IMR-90 (cell line): ENCODE measurements around the gene ARL13A. TPM values are rescaled to one million over a fixed set of nuclear protein-coding genes. Genes with fewer than 3 reads are reported as not detected.

Experiments
- ATAC-seq: fragments of 200-7000 bp; cut with Tn5 transposase; 2 replicates; pipeline ENCODE4 v1.9.1; 2020; ENCODE audit warnings: low read depth, mild to moderate bottlenecking, moderate library complexity
- BruUV-seq: library from RNA; stranded (reverse); fragments of 400-500 nt; replicated peaks from 2 replicates; lab custom pipeline; 2021; lab: Mats Ljungman, UMichigan
- CTCF ChIA-PET: fragments of 300-600 bp; formaldehyde crosslinking; extraction: SDS; loops from one replicate; lab custom pipeline; 2021; ENCODE audit warnings: antibody characterized with exemption; lab: Yijun Ruan, JAX
- POLR2A ChIA-PET: fragments of 300-600 bp; sonication (Branson Sonifier 250); formaldehyde crosslinking; loops from one replicate; lab custom pipeline; 2022; ENCODE audit warnings: antibody characterized with exemption; ENCODE audit not compliant: unreplicated experiment; lab: Charles Lee
- DNase-seq: peaks from one replicate; pipeline ENCODE4 v3.0.0; 2013
- H2AFZ ChIP-seq: replicated peaks from 2 replicates; pipeline ENCODE3; 2013; ENCODE audit warnings: low read length, mild to moderate bottlenecking; ENCODE audit not compliant: poor library complexity
- H2AK5ac ChIP-seq: 2 replicates; pipeline ENCODE4 v1.6.1; 2013; ENCODE audit warnings: low read depth, low read length, inconsistent platforms
- H2AK9ac ChIP-seq: replicated peaks from 2 replicates; pipeline ENCODE3; 2013; ENCODE audit warnings: mild to moderate bottlenecking, low read depth, low read length, moderate library complexity; ENCODE audit not compliant: poor library complexity
- H2BK120ac ChIP-seq: 2 replicates; pipeline ENCODE4 v1.6.1; 2013; ENCODE audit warnings: low read depth, low read length, inconsistent platforms
- H2BK15ac ChIP-seq: 3 replicates; pipeline ENCODE4 v1.6.1; 2013; ENCODE audit warnings: low read depth, low read length, inconsistent platforms
- H2BK20ac ChIP-seq: 2 replicates; pipeline ENCODE4 v1.6.1; 2013; ENCODE audit warnings: low read depth, mild to moderate bottlenecking, inconsistent platforms, low read length, moderate library complexity
- H2BK5ac ChIP-seq: 2 replicates; pipeline ENCODE4 v1.6.1; 2013; ENCODE audit warnings: mild to moderate bottlenecking, low read depth, low read length, inconsistent platforms; ENCODE audit not compliant: poor library complexity, severe bottlenecking
- H3K14ac ChIP-seq: replicated peaks from 2 replicates; pipeline ENCODE4 v1.6.1; 2013; ENCODE audit warnings: low read depth, low read length, inconsistent platforms
- H3K18ac ChIP-seq: 2 replicates; pipeline ENCODE4 v1.6.1; 2013; ENCODE audit warnings: low read depth, low read length, control low read depth
- H3K23ac ChIP-seq: 2 replicates; pipeline ENCODE4 v1.6.1; 2013; ENCODE audit warnings: low read depth, low read length, inconsistent platforms
- H3K27ac ChIP-seq: 2 replicates; pipeline ENCODE4 v1.5.1; 2013; ENCODE audit warnings: mild to moderate bottlenecking, control low read depth, low read length; ENCODE audit not compliant: insufficient read depth
- H3K27me3 ChIP-seq: 2 replicates; pipeline ENCODE4 v1.6.1; 2013; ENCODE audit warnings: low read length; ENCODE audit not compliant: control insufficient read depth, insufficient read depth
- H3K36me3 ChIP-seq: 2 replicates; pipeline ENCODE4 v1.6.1; 2013; ENCODE audit warnings: low read length, mixed read lengths; ENCODE audit not compliant: control insufficient read depth, insufficient read depth
- H3K4ac ChIP-seq: 2 replicates; pipeline ENCODE4 v1.6.1; 2013; ENCODE audit warnings: low read depth, low read length, inconsistent platforms
- H3K4me1 ChIP-seq: 2 replicates; pipeline ENCODE4 v1.6.1; 2013; ENCODE audit warnings: low read length, mixed read lengths; ENCODE audit not compliant: control insufficient read depth, insufficient read depth
- H3K4me2 ChIP-seq: 2 replicates; pipeline ENCODE4 v1.6.1; 2013; ENCODE audit warnings: low read depth, mild to moderate bottlenecking, control low read depth, low read length, moderate library complexity
- H3K4me3 ChIP-seq: 2 replicates; pipeline ENCODE4 v1.5.1; 2013; ENCODE audit warnings: low read depth, mild to moderate bottlenecking, control low read depth, low read length, moderate library complexity; ENCODE audit not compliant: insufficient read depth
- H3K56ac ChIP-seq: 2 replicates; pipeline ENCODE4 v1.6.1; 2013; ENCODE audit warnings: low read length, inconsistent platforms; ENCODE audit not compliant: insufficient read depth; ENCODE audit errors: extremely low read depth
- H3K79me1 ChIP-seq, 2 experiments: 2 replicates each; pipeline ENCODE4 v1.6.1; 2013; ENCODE audit warnings: low read length in 2 of 2, inconsistent platforms in 1 of 2, low read depth in 1 of 2
- H3K9ac ChIP-seq: 2 replicates; pipeline ENCODE4 v1.6.1; 2013; ENCODE audit warnings: low read depth, low read length, control low read depth
- H3K9me1 ChIP-seq: 2 replicates; pipeline ENCODE4 v1.6.1; 2013; ENCODE audit warnings: low read length, inconsistent platforms; ENCODE audit not compliant: insufficient read depth
- H3K9me3 ChIP-seq: 2 replicates; pipeline ENCODE4 v1.6.1; 2013; ENCODE audit warnings: low read length; ENCODE audit not compliant: control insufficient read depth, insufficient read depth
- H4K20me1 ChIP-seq: 2 replicates; pipeline ENCODE4 v1.6.1; 2013; ENCODE audit warnings: low read length, inconsistent platforms; ENCODE audit not compliant: insufficient read depth
- H4K5ac ChIP-seq: 2 replicates; pipeline ENCODE4 v1.6.1; 2013; ENCODE audit warnings: mild to moderate bottlenecking, low read depth, low read length, control low read depth
- H4K8ac ChIP-seq, 2 experiments: 2 replicates each; pipeline ENCODE4 v1.6.1; 2013; ENCODE audit warnings: low read depth in 2 of 2, low read length in 2 of 2, control low read depth in 1 of 2, inconsistent platforms in 1 of 2
- H4K91ac ChIP-seq: 2 replicates; pipeline ENCODE4 v1.6.1; 2013; ENCODE audit warnings: low read depth, low read length, inconsistent platforms; ENCODE audit not compliant: insufficient read depth
- CEBPB ChIP-seq: IDR thresholded peaks from 2 replicates; pipeline ENCODE4 v1.6.1; 2012; ENCODE audit warnings: low read depth, low read length, improper control_type of control experiment
- MAFK ChIP-seq: IDR thresholded peaks from 2 replicates; pipeline ENCODE4 v1.6.1; 2012; ENCODE audit warnings: low read depth, low read length, improper control_type of control experiment
- NFE2L2 ChIP-seq: fragments of 150-350 bp; IDR thresholded peaks from 2 replicates; pipeline ENCODE4 v1.6.1; 2016; ENCODE audit warnings: low read depth, mild to moderate bottlenecking, low read length
- WGBS, 2 experiments: methylation state at CpG; one replicate each; pipeline versions ENCODE4 v1.1.5 to v1.1.7; 2013; ENCODE audit warnings: missing lambda C conversion rate in 2 of 2; ENCODE audit not compliant: insufficient read length in 1 of 2; ENCODE audit errors: extremely low coverage in 2 of 2; 5-methylcytosine and 5-hydroxymethylcytosine counted together
- dilution Hi-C: fragments of 300-500 bp; cut with HindIII; formaldehyde crosslinking; loops from one replicate; pipeline ENCODE4 v1.14.3; 2018; ENCODE audit warnings: low sequenced_read_pairs; ENCODE audit not compliant: unreplicated experiment
- in situ Hi-C: fragments of 300-500 bp; cut with MboI; formaldehyde crosslinking; loops from 3 replicates; pipeline ENCODE4 v1.14.3; 2019; ENCODE audit warnings: low sequenced_read_pairs, inconsistent platforms, mixed read lengths
- intact Hi-C: fragments of 100-400 bp; cut with micrococcal nuclease; formaldehyde crosslinking; loops from 2 replicates; pipeline ENCODE4 v1.10.0; 2022
- polyA plus RNA-seq, 3 experiments: library from polyadenylated mRNA; depleted of rRNA; stranded (reverse); fragments of >200 nt; gene quantifications; 2 replicates each; pipeline ENCODE4 v1.2.3, GENCODE V29; 2012; ENCODE audit warnings: low replicate concordance in 1 of 3
- total RNA-seq: library from RNA; depleted of rRNA; stranded (reverse); fragments of >200 nt; gene quantifications from 2 replicates; pipeline ENCODE4 v1.2.3, GENCODE V29; 2012

Gene ARL13A
- total and polyA plus RNA-seq, 2 of the 4 experiments (the other 2 are of a cell fraction), result not detected

GRCh38 chrX:100969408-100969807 is at the start of gene ARL13A (continued):
- no peak for TF ChIP-seq CEBPB

GRCh38 chrX:100924375-100924774 is 45.1 kb upstream of the ARL13A start:
- H4K8ac ChIP-seq, result no peak overlapping the region
- H3K4me1 ChIP-seq, result no peaks in the 10 kb centered on the region
- TF ChIP-seq MAFK (no peak), NFE2L2 (no peak)
- no peak overlapping the region for H2AK9ac ChIP-seq
- H2AFZ ChIP-seq, result no peak overlapping the region
- POLR2A ChIA-PET, result no interaction called here
- H3K56ac ChIP-seq, result no peak overlapping the region
- H3K9me3 ChIP-seq, result no peaks in the 10 kb centered on the region
- no peaks in the 10 kb centered on the region for H4K20me1 ChIP-seq
- H3K4ac ChIP-seq, result no peak overlapping the region
- ATAC-seq, result no peak
- intact Hi-C loops (no loop called here), dilution Hi-C loops (no loop called here), in situ Hi-C loops (no loop called here)
- CTCF ChIA-PET, result interaction anchor here (1.2 kb wide), 1 partner anchor 16 kb away, joined by 3 read pairs; no protein-coding TSS in a partner anchor
- no peak overlapping the region for H3K4me2 ChIP-seq
- H3K27ac ChIP-seq, result no peak overlapping the region
- H3K18ac ChIP-seq, result no peak overlapping the region
- no peak overlapping the region for H3K23ac ChIP-seq
- no peak overlapping the region for H4K5ac ChIP-seq
- H3K27me3 ChIP-seq, result peaks cover 4% of the 10 kb centered on the region; the same call in 1 of the 2 replicates
- no peaks in the 10 kb centered on the region for H3K36me3 ChIP-seq
- BruUV-seq, result no TSS peak
- WGBS, 2 experiments, result no CpG with 5 or more reads among the region's 3 CpGs
- no peak for DNase-seq
- H3K4me3 ChIP-seq, result no peak overlapping the region
- no peak overlapping the region for H2BK120ac ChIP-seq
- H2BK15ac ChIP-seq, result no peak overlapping the region
- no peak overlapping the region for H2BK20ac ChIP-seq
- H3K9me1 ChIP-seq, result no peaks in the 10 kb centered on the region
- no peaks in the 10 kb centered on the region for H3K79me1 ChIP-seq
- no peak overlapping the region for H4K91ac ChIP-seq
- H2AK5ac ChIP-seq, result no peak overlapping the region
- H3K14ac ChIP-seq, result no peak overlapping the region
- H2BK5ac ChIP-seq, result no peak overlapping the region
- no peak overlapping the region for H3K9ac ChIP-seq
